ENCODE results near the gene GID4.
"Not testable (repeated sequence)": the region's sequence is repeated elsewhere in the genome, so short reads cannot be mapped to it uniquely, and the experiment has no call there.

GID4 gene

DNA sequence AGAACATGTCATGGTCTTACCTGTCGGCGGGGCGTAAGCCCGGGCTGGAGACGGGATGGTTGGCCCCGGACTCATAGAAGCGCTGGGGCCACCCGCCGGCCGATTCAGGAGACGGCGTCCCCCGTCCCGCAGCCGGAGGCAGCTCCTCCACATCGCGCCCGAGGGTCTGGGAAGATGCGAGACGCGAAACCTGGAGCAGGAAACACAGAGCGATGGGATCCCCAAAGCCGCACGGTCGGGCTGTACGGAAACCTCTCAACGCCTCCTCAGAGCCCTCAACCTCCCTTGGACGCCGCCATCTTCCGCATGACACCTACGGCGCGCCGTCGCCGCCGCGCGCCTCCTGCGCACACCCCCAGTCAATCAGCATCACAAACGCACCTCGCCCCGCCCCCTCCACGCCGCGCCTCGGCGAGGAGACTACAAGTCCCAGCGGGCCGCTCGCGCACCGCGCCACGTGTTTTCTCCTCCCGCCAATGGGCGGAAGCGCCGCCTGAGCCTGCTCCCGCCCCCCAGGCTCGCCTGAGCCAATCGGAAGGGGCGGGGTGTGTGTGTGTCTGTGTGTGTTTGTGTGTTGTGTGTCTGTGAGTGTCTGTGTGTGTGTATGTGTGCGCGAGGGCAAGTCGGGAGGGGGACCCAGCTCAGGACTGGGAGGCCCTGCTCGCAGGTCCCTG, at the start of gene GID4, which contains the start of gene ATPAF2:
TSS of gene GID4 (plus strand) at position 548 of the 674 bp plus-strand sequence. CDS start at position 605, 57 bp downstream.
TSS of gene ATPAF2 (minus strand) at position 308 of the 674 bp plus-strand sequence. CDS start at position 153, 155 bp downstream.
- DNase-seq = peak; percentile 100

DNA sequence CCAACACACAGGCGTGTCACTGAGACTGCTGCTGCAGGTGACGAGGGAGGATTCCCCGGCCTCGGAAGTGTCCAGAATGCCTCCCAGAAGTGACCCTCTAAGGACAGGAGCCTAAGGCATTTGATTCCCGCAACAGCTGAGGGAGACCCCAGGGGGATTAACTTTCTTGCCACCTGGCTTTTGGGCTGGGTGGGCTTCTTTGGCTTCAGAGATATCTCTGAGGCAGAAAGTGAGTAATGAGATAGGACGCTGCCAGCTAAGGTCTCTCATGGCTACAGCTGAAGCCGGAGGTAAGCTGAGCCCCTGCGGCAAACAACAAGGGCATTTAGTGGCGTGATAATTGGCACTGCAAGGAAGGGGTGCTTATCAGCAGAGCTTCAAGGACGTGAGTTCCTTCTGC, 49.6 kb upstream of the GID4 start:
- DNase-seq = no peak

DNA sequence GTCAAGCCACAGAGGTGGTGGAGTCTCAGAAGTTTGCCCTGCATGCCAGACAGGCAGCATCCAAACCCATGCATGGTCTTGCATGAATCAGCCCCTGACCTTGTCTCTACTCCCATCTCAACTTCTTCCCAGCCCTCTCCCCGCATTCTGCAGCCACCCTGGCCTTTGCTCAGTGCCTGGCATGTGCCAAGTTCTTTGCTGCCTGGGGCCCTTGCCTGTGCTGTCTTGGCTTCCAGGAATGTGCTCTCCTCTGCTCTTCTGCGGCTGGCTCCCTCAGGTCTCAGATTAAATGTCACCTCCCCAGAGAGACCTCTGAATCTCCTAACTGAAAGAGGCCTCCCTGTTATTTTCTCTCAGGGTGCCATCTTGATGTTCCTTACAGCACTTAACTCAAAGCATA, 48.9 kb upstream of the GID4 start:
- DNase-seq = no peak

DNA sequence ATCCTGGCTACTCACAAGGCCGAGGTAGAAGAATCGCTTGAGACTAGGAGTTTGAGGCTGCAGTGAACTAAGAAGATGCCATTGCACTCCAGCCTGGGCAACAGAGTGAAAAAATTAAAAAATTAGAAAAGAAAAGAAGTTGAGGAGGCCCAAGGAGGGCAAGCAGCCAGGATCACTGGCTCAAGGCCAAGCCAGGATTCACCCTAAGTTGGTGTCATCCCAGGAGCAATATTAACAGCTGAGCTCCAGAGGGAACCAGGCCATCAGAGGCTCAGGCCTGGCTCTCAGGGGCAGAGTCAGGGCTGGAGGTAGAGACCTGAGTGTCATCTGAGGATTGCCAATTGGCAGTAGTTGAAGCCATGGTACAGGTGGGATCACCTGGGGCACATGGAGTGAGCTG, 45.8 kb upstream of the GID4 start:
- no peak for DNase-seq

DNA sequence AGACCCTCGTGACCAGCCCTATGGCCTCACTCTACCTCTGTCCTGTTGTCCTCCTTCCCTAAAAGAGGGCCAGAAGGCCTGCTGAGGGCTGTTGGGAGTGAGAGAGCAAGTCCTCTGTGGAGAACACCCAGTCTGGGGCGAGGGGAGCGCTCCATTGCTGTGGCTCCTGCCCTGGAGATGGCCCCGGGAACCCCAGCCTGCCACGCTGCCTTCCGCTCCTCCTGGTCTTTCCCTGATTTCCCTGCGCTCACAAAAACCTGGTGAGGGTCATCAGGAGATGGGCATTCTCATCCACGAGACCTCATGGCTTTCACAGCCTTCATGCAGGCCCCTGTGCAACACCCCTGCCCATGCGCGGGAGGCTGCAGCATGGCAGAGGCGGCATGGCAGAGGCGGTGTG, 45.4 kb upstream of the GID4 start:
- no peak for DNase-seq

DNA sequence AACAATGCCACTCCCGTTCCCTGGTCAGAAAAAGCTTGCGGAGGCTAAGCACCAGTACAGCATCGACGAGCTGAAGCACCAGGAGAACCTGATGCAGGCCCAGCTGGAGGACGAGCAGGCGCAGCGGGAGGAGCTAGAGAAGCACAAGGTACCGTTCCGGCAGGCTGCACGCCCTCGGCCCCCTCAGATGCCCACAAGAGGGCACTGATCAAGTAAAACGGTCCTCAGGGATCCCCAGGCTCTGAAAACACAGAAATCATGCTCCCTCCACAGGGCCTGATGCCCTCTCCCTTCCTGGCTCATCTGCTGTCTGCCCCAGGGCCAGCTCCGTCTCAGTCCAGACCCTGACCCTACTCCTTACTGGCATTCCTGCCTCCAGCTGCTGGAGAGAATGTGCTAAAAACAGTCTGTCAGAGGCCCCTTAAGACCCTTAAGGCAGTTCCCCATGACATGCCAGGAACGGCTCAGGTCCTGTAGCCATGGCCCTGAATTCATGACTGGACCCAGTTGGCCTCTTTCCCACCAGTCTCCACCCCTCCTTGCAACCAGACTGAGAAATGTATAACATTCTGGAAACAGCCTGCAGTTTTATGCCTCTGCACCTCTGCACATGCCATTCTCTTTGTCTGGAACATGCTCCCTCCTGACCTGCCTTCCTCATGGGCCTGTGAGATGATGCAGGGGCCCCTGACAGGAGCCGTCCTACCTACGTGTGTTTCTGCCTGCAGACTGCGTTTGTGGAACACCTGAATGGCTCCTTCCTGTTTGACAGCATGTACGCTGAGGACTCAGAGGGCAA, 44.7 kb upstream of the GID4 start:
- peak; percentile 27 for DNase-seq

DNA sequence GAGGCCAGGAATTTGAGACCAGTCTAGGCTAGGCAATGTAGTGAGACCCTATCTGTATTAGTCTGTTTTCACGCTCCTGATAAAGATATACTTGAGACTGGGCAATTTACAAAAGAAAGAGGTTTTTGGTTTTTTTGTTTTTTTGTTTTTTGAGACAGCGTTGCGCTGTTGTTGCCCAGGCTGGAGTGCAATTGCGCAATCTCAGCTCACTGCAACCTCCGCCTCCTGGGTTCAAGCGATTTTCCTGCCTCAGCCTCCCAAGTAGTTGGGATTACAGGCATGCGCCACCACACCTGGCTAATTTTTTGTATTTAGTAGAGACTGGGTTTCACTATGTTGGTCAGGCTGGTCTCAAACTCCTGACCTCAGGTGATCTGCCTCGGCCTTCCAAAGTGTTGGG, 43.3 kb upstream of the GID4 start:
- not testable (repeated sequence) for DNase-seq

DNA sequence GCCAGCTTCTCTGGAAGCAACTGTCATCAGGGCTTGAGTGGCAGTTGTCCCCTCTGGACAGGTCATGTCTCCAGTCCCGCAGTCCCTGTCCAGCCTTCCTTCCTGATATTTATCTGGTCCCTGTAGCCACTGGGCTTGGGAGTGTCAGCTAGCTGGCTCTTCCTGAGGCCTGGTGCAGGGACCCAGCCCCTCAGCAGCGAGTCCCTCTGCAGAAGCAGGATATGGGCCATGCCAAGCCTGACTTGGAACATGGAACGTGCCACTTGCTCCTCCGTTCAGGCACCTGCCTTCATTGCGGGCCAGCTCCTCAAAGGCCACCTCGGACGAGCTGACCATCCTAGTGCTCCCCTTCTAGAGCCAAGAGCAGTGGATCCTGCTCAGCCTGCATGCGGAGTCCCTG, 40.3 kb upstream of the GID4 start:
- no peak for DNase-seq

DNA sequence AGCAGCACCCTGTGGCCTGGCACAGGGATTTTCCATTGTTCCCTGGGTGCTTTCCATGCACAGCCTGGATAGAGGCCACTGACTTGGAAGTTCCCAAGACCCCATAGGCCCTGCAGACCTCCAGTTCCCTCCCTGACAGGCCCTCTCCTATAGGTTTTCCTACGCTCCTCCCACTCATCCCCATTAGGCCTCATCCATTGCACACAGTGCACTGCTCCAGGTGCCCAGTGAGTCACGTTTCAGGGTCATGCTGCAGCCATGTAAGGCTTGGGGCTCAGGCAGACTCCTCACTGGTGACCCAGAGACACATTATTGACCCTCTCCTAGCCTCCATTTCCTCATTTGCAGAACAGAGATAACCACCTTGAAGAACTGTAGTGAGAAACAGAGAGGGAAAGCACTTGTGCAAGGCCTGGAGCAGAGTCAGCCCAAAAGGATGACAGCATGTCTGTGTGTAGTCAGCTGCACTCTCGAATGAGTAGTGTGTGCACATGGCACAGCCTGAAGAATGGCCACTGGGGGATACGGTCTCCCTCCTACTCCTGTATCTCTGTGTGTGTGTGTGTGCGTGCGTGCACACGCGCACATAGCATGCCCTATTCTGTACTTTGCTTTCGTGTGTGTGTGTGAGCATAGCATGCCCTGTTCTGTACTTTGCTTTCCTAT, 39.7 kb upstream of the GID4 start:
- DNase-seq = no peak

DNA sequence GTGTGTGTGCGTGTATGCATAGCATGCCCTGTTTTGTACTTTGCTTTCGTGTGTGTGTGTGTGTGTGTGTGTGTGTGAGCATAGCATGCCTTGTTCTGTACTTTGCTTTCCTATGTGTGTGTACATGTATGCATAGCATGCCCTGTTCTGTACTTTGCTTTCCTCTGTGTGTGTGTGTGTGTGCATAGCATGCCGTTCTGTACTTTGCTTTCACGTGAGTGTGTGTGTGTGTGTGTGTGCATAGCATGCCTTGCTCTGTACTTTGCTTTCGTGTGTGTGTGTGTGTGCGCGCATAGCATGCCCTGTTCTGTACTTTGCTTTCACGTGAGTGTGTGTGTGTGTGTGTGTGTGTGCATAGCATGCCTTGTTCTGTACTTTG, 39.2 kb upstream of the GID4 start:
- no peak for DNase-seq

DNA sequence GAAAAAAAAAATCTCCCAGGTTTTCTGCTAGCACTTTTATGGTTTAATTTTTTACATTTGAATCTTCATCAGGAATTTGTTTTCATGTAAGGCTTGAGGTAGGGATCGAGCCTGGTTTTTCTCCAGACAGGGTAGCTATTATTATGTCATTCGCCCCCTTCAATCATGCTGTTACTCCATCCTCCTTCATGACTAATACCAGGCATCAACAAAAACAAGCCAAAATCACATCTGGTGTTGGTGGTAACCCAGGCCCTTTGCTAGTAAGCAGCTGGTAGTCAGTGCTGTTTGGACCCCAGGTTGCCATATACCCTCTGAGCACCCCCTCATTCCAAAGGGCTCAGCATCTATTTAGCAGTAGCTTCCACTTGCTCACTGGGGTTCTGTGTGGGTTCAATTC, 37.0 kb upstream of the GID4 start:
- DNase-seq = no peak

DNA sequence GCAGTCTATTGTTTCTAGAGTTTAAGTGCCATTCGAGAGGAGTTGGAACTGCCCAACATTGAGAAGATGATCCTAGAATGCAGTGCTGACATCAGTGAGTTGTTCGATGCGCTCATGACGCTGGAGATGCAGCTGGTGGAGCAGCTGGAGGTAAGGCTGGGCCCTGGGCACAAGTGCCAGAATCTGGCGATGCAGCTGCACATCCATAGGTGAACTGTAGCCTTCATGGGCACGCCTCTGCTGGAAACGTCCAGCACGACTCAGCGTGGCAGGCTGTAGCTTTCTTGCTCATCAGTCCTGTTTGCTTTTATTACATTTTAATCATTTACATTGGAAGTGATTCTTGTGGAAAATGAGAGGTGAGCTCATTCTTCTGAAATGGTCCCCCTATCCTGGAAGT, 34.9 kb upstream of the GID4 start:
- no peak for DNase-seq

DNA sequence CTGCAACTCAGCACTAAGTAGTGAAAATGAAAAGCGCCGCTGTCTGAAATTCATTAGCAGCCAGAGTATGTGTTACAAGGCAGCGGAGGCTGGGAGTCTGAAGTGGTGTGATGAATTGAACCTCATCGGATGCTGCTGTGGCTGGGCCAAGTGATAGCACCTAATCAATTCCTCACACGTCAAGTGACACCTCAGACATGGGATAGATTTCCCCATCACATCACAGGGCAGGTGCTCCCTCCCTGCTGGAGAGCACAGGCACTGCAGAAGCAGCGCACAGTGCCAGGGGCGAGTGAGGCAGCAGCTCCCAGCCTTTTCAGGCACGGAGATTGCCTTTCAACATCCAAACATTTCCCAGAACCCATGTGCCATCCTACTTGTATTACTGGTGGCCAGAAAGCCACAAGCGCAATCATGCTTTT, 34.3 kb upstream of the GID4 start:
- no peak for DNase-seq

DNA sequence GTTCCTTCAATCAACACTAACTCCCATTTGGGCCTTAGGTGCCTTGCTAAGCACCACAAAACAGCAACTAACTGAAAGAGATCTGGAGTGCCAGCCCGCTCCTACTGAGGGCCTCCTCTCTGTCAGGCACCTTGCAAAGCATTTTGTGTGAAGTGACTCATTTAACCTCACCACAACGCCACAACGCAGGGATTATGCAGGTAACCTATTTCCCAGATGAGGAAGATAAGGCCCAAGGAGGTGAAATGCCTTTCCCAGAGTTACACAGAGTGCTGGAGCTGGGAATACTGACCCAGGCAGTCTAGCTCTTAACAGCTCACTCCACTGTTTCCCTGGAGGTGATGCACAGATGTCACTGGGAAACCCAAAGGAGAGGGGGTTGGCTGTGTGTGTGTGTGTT, 33.7 kb upstream of the GID4 start:
- DNase-seq = no peak

DNA sequence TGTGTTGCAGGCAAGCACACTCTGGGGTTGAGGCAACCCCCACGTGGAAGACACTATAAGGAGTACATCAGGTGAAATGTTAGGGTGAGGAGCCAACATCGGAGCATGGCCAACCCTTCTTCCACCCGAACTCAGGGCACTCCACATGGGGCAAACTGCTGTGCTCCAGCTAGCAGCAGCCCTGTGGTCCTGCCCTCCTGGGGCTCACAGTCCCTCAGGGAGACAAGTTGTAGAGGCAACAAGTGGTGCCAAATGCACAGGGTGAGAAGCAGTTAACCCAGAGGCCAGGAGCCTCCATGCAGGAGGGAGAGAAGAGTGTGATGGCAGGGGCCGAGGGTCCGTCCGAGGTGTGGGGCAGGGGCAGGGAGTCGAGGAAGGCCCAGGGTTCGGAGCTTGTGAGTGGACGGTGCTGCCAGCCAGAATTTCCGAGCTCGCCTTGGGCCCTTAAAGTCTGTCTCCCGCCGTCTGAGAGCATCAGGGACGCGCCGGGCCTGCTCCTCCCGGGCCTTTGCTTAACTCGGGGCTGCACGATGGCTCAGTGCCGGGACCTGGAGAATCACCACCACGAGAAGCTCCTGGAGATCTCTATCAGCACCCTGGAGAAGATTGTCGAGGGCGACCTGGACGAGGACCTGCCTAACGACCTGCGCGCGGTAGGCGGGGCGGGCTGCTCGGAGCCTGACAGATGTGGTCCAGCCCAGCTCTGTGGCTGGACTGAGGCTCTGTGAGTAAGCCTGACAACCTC, 32.5 kb upstream of the GID4 start:
- no peak for DNase-seq

DNA sequence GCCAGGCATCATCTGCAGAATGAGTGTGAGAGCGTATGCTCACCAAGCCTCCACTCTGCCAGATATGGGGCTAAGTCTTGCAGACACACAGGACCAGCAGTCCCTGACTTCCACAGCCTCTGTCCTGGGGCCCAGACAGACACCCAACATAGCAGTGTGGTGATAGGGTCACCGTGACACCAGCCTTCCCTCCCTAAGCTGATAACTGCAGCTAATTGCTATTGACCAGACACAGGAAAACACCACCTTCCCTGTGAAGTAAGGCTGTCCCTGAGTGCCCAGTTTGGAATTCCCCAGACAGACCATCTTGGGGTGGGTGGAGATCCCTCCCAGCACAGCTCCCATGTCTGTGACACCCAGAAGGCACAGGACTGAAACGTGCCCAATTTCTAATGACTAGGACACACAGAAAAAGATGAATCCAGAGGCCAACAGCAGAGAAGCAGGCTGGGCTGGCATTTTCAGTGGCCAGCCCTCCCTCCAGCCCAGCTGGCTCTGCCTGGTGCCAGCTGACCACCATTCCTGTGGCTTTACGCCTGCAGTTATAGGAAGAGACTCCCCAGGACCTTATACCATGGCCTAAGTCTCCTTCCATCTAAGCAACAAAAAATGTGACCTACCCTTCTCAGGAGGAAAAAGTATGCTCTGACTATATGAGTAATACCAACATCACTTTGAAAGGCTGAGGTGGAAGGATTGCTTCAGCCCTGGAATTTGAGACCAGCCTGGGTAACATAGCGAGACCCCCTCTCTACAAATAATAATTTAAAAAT, 30.5 kb upstream of the GID4 start:
- no peak for DNase-seq

DNA sequence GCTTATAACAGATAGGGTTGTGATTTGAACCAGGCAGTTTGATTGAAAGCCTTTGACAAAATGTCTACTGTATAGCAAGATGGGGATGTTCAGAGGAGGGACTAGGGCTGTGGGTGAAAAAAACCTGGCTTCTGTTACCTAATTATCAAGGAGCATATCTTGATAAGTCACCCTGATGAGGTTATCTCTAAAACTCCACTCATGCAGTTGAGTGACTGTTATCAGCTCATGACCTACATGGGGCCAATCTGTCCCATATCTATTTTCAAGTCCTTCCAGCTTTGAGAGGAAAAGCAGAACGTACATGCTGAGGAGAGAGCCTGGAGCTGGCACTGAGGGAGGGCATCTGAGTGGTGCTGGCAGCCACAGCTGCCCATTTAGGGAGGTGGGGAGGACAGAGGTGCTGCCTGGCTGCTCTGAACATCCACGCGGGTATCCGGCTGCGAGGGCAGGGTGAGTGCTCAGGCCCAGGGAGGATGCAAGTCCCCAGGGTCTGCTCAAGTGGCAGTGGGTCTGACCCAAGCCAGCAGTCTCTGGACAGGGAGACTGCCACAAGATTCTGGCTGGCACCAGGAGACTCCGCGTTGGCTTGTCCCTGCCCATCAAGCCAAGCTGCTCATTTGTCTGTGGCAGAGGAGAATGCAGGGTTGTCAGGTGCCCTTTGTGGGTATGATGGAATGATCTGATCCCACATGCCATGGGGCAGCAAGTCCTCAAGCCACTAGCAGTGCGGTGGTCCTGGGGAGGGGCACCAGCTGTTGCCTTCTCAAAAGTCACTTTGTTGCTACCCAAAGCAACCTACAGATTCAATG, 29.4 kb upstream of the GID4 start:
- DNase-seq = no peak

DNA sequence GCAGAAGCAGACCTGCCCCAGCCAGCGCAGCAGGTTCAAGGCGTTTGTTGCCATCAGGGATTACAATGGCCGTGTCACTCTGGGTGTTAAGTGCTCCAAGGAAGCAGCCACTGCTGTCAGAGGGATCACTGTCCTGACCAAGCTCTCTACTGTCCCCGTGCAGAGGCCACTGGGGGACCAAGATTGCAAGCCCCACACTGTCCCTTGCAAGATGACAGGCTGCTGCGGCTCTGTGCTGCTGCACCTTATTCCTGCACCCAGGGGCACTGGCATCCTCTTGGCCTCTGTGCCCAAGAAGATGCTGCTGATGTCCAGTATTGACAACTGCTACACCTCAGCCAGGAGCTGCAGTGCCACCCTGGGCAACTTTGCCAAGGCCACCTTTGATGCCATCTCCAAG, 27.9 kb upstream of the GID4 start:
- DNase-seq = no peak

DNA sequence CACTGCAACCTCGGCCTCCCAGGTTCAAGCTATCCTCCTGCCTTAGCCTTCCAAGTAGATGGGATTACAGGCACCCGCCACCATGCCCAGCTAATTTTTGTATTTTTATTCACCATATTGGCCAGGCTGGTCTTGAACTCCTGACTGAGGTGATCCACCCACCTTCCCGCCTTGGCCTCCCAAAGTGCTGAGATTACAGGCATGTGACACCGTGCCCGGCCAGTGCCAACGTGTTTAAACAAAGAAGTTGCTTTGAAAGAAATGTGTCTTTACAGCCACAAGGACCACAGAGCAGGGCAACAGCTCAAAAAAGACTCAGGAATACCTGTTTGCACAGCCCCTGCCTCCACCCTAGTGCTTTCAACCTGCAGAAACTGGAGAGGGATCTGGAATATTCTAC, 25.2 kb upstream of the GID4 start:
- DNase-seq = no peak

DNA sequence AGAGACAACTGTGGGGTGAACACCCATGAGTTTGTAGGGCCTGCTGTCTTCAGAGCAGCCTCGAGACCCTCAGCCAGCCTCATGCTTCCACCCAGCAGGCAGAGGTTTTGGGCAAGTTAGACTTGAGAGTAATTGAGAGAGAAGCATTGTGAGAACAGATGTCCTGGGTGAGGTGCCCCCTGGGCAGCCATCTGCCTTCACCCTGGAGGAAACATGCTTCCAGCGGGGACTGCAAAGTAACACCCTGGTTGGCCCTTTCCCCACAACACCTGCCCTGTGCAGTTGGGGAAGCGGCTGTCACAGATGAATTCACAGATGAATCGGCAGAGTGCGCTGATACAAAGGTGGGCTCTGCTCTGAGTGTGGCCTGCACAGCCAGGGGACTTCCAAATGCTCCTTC, 23.6 kb upstream of the GID4 start:
- DNase-seq = no peak

DNA sequence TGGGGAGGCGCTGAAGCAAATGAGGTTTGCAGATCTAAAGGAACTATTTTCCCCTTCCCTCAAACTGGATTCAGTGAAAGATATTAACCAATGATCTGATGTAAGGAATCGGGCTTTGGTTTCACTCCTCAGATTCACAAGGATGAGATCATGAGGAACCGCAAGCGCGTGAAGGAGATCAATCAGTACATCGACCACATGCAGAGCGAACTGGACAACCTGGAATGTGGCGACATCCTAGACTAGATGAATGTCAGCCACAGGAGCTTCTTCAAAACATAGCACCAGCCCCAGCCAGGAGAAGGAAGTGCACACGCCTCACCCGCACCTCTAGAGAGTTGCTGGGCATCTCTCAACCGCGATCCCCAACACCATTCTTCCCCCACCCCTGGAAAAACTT, 22.8 kb upstream of the GID4 start:
- DNase-seq = no peak

DNA sequence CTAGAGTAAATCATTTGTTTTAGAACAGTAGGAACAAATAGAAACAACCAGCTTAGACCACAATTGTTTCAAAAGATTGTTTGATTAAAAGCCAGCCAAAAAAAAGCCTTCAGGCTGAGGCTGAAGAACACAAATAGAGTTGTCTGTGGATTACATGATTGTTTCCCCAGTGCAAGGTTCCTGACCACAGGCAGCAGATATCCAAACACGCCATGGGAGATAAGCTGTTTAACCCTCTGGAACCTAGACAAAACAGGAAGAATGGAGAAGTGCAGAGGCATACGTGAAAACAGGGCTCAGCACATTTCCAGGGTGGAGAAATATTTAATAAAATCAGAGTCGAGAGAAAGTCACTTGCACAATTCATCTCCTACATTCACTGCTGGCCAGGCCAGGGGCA, 21.2 kb upstream of the GID4 start:
- no peak for DNase-seq
